SK-N-MC (cell line): ENCODE data around the gene BEND7.

Experiments
- EZH2 ChIP-seq: fragments of 200-600 bp; sonication (generic); IDR thresholded peaks from one replicate; pipeline ENCODE4 v1.6.1; 2017; ENCODE audit warnings: antibody characterized with exemption
- POLR2AphosphoS5 ChIP-seq: IDR thresholded peaks from 2 replicates; pipeline ENCODE4 v1.6.1; 2012; ENCODE audit warnings: mild to moderate bottlenecking, low read depth, low read length, borderline replicate concordance

GRCh38 chr10:13529714-13529973 is 830 bp upstream of the BEND7 start:
- TF ChIP-seq POLR2AphosphoS5 (no peak), EZH2 (no peak)
